Thyroid gland (tissue), 4 donors: ENCODE data around the gene ARHGEF4. TPM values are rescaled to one million over a fixed set of nuclear protein-coding genes. Genes with fewer than 3 reads are reported as not detected.

Experiments used
- DNase-seq, 2 donors: peaks; one replicate each; pipeline ENCODE4 v3.0.0-alpha.2; 2019
- H3K27ac ChIP-seq, 3 donors: fragments of 200-600 bp; sonication (generic); 1 replicate in 2 of 3; 2 replicates in 1 of 3; pipeline ENCODE4 v1.5.1; 2016 to 2019; ENCODE audit warnings: mild to moderate bottlenecking in 1 of 3, moderate library complexity in 1 of 3
- H3K27me3 ChIP-seq: fragments of 200-600 bp; sonication (generic); one replicate; pipeline ENCODE4 v1.5.1; 2019
- H3K36me3 ChIP-seq, 2 donors: fragments of 200-600 bp; sonication (generic); one replicate each; pipeline ENCODE4 v1.5.1; 2016 to 2019
- H3K4me1 ChIP-seq, 2 donors: fragments of 200-600 bp; sonication (generic); one replicate each; pipeline ENCODE4 v1.5.1; 2017 to 2019
- H3K4me3 ChIP-seq, 3 donors: fragments of 200-600 bp; sonication (generic); replicated peaks in 1 of 3; 1 replicate in 2 of 3; 2 replicates in 1 of 3; pipeline ENCODE4 v1.5.1; 2016; ENCODE audit warnings: mild to moderate bottlenecking in 1 of 3
- H3K9me3 ChIP-seq: fragments of 200-600 bp; sonication (generic); one replicate; pipeline ENCODE4 v1.5.1; 2017
- CTCF ChIP-seq, 6 experiments: fragments of 200-600 bp in 3 of 6; fragments of 450-650 bp in 3 of 6; sonication (generic) in 3 of 6; IDR thresholded peaks; one replicate each; pipeline ENCODE4 v1.5.1; 2016 to 2019; ENCODE audit warnings: antibody characterized with exemption in 6 of 6, mild to moderate bottlenecking in 2 of 6, inconsistent platforms in 1 of 6, moderate library complexity in 1 of 6
- POLR2A ChIP-seq, 2 donors: fragments of 450-650 bp; IDR thresholded peaks; one replicate each; pipeline ENCODE4 v1.6.1; 2017; ENCODE audit warnings: antibody characterized with exemption in 2 of 2, mild to moderate bottlenecking in 2 of 2, moderate library complexity in 1 of 2
- WGBS, 2 donors: methylation state at CpG; one replicate each; pipeline ENCODE4 v1.1.5; 2017; 5-methylcytosine and 5-hydroxymethylcytosine counted together
- intact Hi-C: fragments of 100-400 bp; cut with DNase I; formaldehyde crosslinking; loops from one replicate; pipeline ENCODE4 v1.15.1; 2023
- total RNA-seq, 4 donors: library from RNA; depleted of rRNA; stranded (reverse); fragments of >200 nt; gene quantifications; one replicate each; pipeline ENCODE4 v1.2.3, GENCODE V29; 2016

The ARHGEF4 gene
- total RNA-seq, 4 donors from 2014 or later, result 15.6 to 24.3 (median 22.5) TPM

GRCh38 chr2:130890941-130891669 lies 54.4 kb downstream of the ARHGEF4 start:
- WGBS, 2 donors, result 84 to 87% methylated on average over 5 of the region's 5 CpGs
- TF ChIP-seq CTCF (IDR thresholded peaks at IDR 0.05) (no peak), POLR2A (IDR thresholded peaks at IDR 0.05) (no peak)
- no peaks in the 10 kb centered on the region for H3K9me3 ChIP-seq
- no peak overlapping the region for H3K4me3 ChIP-seq
- H3K4me1 ChIP-seq, result peaks cover 0 to 10% of the 10 kb centered on the region in 2 donors
- intact Hi-C loops, result no loop called here
- no peaks in the 10 kb centered on the region for H3K36me3 ChIP-seq
- DNase-seq, result no peak
- H3K27me3 ChIP-seq, result no peaks in the 10 kb centered on the region
- H3K27ac ChIP-seq, result no peak overlapping the region

GRCh38 chr2:130891966-130892365 lies 55.3 kb downstream of the ARHGEF4 start:
- no peak for TF ChIP-seq POLR2A (IDR thresholded peaks at IDR 0.05)
- no peak for TF ChIP-seq CTCF (IDR thresholded peaks at IDR 0.05)
- DNase-seq, result peak in 1 of 2 donors; percentile 8
- Histone ChIP-seq H3K4me3 (no peak overlapping the region), H3K9me3 (no peaks in the 10 kb centered on the region), H3K36me3 (no peaks in the 10 kb centered on the region), H3K4me1 (peaks cover 0 to 10% of the 10 kb centered on the region in 2 donors), H3K27me3 (no peaks in the 10 kb centered on the region), H3K27ac (no peak overlapping the region)
- intact Hi-C loops, result no loop called here
- WGBS, 2 donors, result 40 to 44% methylated on average over 4 of the region's 4 CpGs

- no peak overlapping the region for H3K4me3 ChIP-seq
- intact Hi-C loops, result no loop called here
- 91 to 95% methylated on average over 18 of the region's 18 CpGs for WGBS, 2 donors
- no peaks in the 10 kb centered on the region for H3K36me3 ChIP-seq
- TF ChIP-seq POLR2A (IDR thresholded peaks at IDR 0.05), result no peak
- TF ChIP-seq CTCF (IDR thresholded peaks at IDR 0.05), result no peak
- no peaks in the 10 kb centered on the region for H3K9me3 ChIP-seq
- peaks cover 0 to 10% of the 10 kb centered on the region in 2 donors for H3K4me1 ChIP-seq
- no peaks in the 10 kb centered on the region for H3K27me3 ChIP-seq
- no peak for DNase-seq
- H3K27ac ChIP-seq, result no peak overlapping the region
Measured at GRCh38 chr2:130892793-130893785, 56.4 kb downstream of the ARHGEF4 start.

GRCh38 chr2:130894326-130894942 lies 57.7 kb downstream of the ARHGEF4 start:
- Histone ChIP-seq H3K27ac (no peak overlapping the region), H3K27me3 (no peaks in the 10 kb centered on the region), H3K36me3 (no peaks in the 10 kb centered on the region), H3K4me1 (peaks cover 0 to 10% of the 10 kb centered on the region in 2 donors), H3K4me3 (no peak overlapping the region), H3K9me3 (no peaks in the 10 kb centered on the region)
- TF ChIP-seq CTCF (IDR thresholded peaks at IDR 0.05), result no peak
- DNase-seq, result no peak
- intact Hi-C loops, result no loop called here
- WGBS, 2 donors, result 83 to 87% methylated on average over 7 of the region's 7 CpGs
